Stimulated activated CD4-positive, alpha-beta T cell treated with anti-CD3 and anti-CD28 coated beads, Interleukin-2, amount 100 ng/mL, for 48 hours (primary cell): ENCODE results near the gene HS3ST4.

ENCODE experiments used
- DNase-seq, 2 donors: peaks; one replicate each; pipeline ENCODE4 v3.0.0-alpha.2; 2020

HS3ST4 gene

GRCh38 chr16:25691519-25692091 is at the start of gene HS3ST4:
Gene HS3ST4 (plus strand): TSS chr16:25691959.
- no peak for DNase-seq

GRCh38 chr16:25643633-25644032 is 48.1 kb upstream of the HS3ST4 start:
- no peak for DNase-seq

GRCh38 chr16:25656639-25657038 is 35.1 kb upstream of the HS3ST4 start:
- no peak for DNase-seq

GRCh38 chr16:25676820-25677219 is 14.9 kb upstream of the HS3ST4 start:
- no peak for DNase-seq

- no peak for DNase-seq
Measured at GRCh38 chr16:25679511-25679910, 12.2 kb upstream of the HS3ST4 start.

- DNase-seq, result no peak
Measured at GRCh38 chr16:25689137-25689836, 2.5 kb upstream of the HS3ST4 start.

- no peak for DNase-seq
Measured at GRCh38 chr16:25690552-25691143, 1.1 kb upstream of the HS3ST4 start.

- no peak for DNase-seq
Measured at GRCh38 chr16:25692351-25692741, 587 bp downstream of the HS3ST4 start.

- DNase-seq, result no peak
Measured at GRCh38 chr16:25692742-25693508, 1.2 kb downstream of the HS3ST4 start.

- no peak for DNase-seq
Measured at GRCh38 chr16:25693631-25694030, 1.9 kb downstream of the HS3ST4 start.

- DNase-seq, result no peak
Measured at GRCh38 chr16:25699069-25699468, 7.3 kb downstream of the HS3ST4 start.

GRCh38 chr16:25700547-25700946 is 8.8 kb downstream of the HS3ST4 start:
- no peak for DNase-seq

GRCh38 chr16:25707553-25707952 is 15.8 kb downstream of the HS3ST4 start:
- no peak for DNase-seq

- DNase-seq, result no peak
Measured at GRCh38 chr16:25707982-25708583, 16.3 kb downstream of the HS3ST4 start.

- DNase-seq, result no peak
Measured at GRCh38 chr16:25709213-25709612, 17.5 kb downstream of the HS3ST4 start.

- DNase-seq, result no peak
Measured at GRCh38 chr16:25713785-25714570, 22.2 kb downstream of the HS3ST4 start.

GRCh38 chr16:25716186-25716585 is 24.4 kb downstream of the HS3ST4 start:
- DNase-seq, result no peak

- DNase-seq, result no peak
Measured at GRCh38 chr16:25721439-25721838, 29.7 kb downstream of the HS3ST4 start.

GRCh38 chr16:25726430-25727098 is 34.8 kb downstream of the HS3ST4 start:
- DNase-seq, result no peak

GRCh38 chr16:25729188-25729915 is 37.6 kb downstream of the HS3ST4 start:
- no peak for DNase-seq

- DNase-seq, result no peak
Measured at GRCh38 chr16:25730396-25730795, 38.6 kb downstream of the HS3ST4 start.
